OCI-M1 (cell line): ENCODE data around the gene EMILIN1.
A peak's percentile ranks its signal among the peaks of the same experiment; 100 is the strongest.
"Not testable (repeated sequence)": the region's sequence is repeated elsewhere in the genome, so short reads cannot be mapped to it uniquely, and the experiment has no call there.

ENCODE experiments used
- DNase-seq: peaks from one replicate; lab custom pipeline; 2025; lab: John Stamatoyannopoulos, UW

Gene EMILIN1

DNA sequence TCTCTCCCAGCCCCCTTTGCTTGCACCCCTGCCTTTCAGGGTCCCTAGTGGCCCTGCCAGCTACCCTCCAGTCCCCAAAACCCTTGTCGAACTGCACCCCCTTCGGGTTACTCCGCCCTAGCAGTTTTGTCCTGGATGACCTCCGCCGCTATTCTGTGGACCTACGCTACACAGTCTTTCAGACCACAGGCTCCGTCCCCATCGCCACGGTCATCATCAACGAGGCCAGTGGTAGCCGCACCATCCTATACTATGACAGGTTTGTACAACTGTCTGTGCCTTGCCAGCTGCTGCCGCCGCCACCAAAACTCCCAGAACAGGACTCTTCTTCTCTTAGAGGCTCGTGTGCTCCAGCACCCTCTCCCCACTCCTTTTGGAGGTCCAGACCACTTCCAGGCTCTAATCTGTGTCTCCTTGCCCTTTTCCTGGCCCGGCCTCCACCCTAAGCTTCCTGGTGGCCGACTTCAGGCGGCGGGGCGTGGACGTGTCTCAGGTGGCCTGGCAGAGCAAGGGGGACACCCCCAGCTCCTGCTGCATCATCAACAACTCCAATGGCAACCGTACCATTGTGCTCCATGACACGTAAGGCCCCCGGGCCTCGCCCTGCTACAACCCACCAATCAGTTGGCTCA is 16.1 kb downstream of the EMILIN1 start:
- DNase-seq: no peak

DNA sequence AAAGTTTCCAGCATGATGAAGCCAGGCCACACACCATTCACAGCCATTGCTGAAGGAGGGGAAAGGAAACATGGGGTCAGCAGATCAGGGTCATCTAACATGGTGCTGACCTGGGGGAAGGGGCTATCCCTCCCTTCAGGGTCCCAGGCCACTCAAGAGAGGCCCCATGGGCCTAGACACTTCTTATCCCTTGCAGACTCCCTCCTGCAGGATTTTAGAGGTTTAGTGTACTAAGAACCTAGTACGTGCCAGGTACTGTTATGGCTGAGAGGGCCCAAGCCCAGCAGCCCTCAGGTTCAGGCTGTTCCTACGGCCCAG is 17.0 kb downstream of the EMILIN1 start:
- no peak for DNase-seq

DNA sequence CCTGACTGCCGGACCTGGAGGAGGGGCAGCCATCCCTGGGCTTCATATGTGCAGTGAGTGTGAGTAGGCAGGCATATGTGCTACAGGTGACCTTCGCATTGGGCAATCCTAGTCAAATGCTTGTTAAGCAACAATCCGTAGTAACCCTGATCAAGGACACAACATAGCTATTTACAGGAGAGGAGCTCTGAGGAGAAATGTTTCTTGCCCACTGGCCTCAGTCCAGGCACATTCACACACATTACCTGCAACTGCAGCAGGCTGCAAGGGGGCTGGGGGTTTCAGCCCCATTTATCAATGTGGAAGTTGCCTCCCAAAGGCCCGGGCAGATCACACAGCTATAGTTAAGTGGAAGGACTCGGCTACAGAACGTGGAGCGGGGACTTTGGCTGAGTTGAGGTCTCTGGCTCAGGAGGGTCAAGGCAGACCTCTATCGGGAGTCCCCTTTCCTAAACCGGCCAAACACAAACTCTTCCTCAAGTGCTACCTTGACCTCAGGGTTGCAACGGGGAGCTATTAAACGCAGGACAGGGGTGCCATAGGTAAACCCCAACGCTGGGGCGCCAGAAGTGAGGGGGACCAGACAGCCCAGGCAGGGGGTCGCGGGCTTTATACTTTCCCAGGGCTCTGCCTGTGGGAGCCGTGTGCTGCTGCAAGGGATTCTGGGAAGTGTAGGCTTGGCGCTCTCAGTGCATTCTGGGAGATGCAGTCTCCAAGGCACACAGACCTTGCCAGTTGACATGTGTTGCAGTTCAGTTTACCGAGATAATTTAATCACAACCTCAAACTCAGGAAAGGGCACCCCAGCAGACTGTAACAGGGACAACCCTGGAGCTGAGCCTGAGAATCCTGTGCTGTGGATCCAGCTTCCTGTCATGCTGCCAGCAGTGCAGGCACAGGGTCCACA is 17.6 kb downstream of the EMILIN1 start:
- DNase-seq: peak; percentile 76

DNA sequence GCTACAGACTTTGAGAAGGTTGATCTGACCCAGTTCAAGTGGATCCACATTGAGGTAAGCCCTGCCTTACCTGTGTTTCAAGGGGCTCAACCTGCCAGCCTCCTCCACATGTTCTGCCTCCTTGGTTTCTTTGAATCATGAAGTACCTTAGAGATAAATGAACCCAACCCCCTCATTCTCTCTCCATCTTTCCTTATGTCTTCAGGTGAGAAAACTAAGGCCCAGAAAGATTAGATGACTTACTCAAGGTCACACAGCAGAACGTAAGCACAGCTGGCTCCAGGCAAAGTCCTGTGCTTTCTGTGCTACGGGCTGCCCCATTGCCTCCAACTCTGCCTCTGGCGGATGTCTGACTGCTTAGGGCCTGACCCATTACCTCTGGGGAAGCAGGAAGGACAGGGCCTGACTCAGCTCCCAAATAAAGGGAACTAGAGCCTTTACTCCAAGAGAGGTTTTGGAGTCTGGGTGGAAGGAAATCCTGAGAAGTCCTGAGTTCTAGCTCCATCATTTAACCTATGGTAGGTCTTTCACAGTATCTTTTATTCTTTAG is 18.4 kb downstream of the EMILIN1 start:
- no peak for DNase-seq

DNA sequence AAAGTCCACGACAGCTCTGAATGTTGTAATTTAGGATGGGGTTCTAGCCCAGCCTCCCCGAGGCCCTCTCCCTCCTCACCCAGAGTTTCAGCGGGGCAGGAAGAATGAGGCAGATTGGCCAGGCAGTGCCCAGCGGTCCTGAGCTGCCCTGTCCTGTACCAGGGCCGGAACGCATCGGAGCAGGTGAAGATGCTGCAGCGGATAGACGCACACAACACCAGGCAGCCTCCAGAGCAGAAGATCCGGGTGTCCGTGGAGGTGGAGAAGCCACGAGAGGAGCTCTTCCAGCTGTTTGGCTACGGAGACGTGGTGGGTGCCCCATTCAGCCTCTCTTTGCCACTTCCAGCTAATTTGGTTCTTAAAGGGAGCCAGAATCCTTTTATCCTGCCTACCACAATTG is 18.9 kb downstream of the EMILIN1 start:
- DNase-seq: no peak

DNA sequence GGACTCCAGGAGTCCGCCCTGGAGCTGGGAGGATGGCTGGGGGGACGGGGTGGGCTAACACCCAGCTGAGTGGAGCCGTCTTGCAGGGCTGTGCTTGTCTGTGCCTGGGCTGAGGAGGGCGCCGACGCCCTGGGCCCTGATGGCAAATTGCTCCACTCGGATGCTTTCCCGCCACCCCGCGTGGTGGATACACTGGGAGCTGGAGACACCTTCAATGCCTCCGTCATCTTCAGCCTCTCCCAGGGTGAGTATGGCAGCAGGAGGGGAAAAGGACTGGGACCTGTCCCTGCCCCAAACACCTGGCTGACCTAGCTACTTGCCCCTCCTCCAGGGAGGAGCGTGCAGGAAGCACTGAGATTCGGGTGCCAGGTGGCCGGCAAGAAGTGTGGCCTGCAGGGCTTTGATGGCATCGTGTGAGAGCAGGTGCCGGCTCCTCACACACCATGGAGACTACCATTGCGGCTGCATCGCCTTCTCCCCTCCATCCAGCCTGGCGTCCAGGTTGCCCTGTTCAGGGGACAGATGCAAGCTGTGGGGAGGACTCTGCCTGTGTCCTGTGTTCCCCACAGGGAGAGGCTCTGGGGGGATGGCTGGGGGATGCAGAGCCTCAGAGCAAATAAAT is 21.0 kb downstream of the EMILIN1 start:
- DNase-seq: no peak

DNA sequence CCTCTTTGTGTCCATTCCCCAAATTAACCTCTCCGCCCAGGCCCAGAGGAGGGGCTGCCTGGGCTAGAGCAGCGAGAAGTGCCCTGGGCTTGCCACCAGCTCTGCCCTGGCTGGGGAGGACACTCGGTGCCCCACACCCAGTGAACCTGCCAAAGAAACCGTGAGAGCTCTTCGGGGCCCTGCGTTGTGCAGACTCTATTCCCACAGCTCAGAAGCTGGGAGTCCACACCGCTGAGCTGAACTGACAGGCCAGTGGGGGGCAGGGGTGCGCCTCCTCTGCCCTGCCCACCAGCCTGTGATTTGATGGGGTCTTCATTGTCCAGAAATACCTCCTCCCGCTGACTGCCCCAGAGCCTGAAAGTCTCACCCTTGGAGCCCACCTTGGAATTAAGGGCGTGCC is 21.6 kb downstream of the EMILIN1 start:
- DNase-seq: no peak

DNA sequence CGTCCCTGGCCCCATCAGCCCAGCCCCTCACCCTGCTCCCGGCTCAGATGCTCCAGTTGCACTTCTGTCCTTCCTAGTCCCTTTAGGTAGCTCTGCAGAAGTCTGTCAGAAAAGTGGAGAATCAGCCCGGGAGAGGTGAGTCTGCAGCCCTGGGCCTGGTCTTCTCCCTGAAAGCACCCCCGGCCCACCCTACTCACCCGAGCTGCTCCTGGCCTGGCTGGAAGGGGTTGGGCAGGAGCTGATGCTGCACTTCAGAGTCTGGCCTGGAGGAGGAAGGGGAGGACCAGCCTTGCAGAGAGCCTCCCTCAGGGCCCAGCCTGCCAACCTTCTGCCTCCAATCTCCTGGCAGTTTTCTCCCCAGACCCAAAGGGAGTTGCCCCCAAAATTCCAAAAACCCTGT is 23.9 kb downstream of the EMILIN1 start:
- no peak for DNase-seq

DNA sequence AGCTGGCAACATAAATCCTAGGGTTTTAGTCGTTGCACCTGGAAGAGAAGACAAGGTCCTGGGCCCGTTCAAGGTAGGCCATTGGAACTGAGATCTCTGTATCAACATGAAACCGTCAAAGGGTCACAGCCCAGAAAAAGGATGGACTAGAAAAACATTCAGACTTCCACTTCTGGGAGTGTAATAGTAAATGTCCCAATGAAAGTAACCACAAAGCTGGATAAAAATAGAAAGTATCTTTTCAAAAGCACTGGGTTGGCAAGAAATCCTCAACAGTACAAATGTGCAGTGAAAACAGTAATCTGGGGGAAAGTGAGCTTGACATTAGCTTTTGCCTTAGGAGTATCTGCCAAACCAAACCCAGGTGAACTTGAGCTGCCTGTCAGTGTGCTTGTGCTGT is 27.6 kb downstream of the EMILIN1 start:
- no peak for DNase-seq

DNA sequence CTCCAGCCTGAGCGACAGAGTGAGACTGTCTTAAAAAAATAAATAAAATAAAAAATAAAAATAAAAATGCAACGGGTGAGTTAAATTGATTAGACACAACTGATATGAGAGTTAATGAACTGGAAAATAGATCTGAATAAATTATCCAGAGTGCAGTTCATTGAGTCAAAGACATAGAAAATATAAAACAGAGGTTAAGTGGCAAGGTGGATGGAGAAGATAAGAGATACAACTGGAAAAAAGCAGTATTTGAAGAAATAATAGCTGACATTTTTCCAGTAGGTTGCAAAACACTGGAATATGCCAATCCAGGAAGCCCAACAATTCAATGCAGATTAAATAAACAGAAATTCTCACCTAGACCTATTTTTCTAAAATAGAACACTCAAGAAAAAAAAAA is 29.8 kb downstream of the EMILIN1 start:
- DNase-seq: no peak

DNA sequence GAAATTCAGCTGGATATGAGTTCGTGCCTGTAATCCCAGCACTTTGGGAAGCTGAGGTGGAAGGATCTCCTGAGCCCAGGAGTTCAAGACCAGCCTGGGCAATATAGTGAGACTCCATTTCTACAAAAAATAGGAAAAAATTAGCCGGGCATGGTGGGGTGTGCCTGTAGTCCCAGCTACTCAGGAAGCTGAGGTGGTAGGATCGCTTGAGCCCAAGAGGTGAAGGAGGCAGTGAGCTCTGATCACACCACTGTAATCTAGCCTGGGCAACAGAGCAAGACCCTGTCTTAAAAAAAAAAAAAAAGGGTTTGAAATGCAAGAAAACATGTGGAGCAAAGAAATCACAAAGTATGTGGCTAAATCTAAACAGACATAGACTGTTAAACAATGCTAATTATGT is 30.7 kb downstream of the EMILIN1 start:
- no peak for DNase-seq

DNA sequence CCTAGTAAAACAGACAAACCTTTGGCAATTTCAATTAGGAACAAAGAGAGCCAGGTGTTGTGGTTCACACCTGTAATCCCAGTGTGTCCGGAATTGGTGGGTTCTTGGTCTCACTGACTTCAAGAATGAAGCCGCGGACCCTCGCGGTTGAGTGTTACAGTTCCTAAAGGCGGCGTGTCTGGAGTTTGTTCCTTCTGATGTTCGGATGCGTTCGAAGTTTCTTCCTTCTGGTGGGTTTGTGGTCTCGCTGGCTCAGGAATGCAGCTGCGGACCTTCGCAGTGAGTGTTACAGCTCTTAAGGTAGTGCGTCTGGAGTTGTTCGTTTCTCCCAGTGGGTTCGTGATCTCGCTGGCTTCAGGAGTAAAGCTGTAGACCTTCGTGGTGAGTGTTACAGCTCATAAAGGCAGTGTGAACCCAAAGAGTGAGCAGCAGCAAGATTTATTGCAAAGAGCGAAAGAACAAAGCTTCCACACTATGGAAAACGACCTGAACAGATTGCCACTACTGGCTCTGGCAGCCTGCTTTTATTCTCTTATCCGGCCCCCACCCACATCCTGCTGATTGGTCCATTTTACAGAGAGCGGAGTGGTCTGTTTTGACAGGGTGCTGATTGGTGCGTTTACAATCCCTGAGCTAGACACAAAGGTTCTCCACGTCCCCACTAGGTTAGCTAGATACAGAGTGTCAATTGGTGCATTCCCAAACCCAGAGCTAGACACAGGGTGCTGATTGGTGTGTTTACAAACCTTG is 32.4 kb downstream of the EMILIN1 start:
- DNase-seq: not testable (repeated sequence)

DNA sequence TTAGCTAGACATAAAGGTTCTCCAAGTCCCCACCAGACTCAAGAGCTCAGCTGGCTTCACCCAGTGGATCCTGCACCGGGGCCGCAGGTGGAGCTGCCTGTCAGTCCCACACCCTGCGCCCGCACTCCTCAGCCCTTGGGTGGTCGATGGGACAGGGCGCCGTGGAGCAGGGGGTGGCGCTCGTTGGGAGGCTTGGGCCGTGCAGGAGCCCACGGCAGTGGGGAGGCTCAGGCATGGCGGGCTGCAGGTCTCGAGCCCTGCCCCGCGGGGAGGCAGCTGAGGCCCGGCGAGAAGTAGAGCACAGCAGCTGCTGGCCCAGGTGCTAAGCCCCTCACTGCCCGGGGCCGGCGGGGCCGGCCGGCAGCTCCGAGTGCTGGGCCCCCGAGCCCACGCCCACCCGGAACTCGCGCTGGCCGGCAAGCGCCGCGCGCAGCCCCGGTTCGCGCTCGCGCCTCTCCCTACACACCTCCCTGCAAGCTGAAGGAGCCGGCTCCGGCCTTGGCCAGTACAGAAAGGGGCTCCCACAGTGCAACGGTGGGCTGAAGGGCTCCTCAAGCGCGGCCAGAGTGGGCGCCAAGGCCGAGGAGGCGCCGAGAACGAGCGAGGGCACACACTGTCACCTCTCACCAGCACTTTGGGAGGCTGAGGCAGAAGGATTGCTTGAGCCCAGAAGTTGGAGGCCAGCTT is 33.1 kb downstream of the EMILIN1 start:
- DNase-seq: not testable (repeated sequence)

DNA sequence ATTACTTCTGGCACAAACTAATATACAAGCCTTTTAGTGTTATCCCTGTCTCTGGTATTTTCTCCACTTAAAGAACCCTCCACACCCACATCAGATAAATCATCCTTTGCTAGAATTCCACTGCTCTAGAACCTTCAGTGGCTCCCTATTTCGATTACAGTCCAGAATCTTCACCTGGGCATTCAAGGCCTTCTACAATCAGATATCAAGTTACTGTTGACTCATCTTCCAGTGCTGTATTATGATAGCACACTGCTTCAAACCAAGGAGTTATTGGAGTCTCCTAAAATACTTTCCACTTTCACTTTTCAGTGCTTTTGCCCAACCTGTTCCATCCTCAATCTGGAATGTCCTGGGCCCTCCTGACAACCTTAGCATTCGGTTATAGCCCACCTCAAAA is 37.1 kb downstream of the EMILIN1 start:
- DNase-seq: peak; percentile 19

DNA sequence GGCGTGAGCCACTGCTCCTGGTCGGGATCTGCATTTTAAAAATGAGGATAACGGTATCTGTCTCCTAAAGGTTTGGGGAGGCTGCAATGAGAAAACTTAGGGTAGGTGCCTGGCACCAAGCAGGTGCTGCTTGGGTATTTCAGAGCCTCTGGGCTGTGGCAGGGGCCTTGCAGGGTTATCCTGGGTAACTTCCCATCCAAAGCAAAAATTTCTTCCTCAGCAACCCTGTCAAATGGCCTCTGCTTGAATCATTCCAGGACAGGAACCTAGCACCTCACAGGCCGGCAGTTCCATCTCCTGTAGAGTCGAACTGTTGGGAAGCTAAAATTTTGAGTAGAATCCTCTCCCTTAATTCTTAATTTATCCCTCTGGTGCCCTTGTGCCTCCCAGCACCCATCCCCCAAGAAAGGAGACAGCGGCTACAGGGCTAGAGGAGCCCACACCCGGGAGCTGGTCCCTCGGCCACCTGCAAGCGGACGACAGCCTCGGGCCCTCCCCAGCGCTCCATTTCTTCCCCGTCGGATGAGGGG is 39.6 kb downstream of the EMILIN1 start:
- no peak for DNase-seq

DNA sequence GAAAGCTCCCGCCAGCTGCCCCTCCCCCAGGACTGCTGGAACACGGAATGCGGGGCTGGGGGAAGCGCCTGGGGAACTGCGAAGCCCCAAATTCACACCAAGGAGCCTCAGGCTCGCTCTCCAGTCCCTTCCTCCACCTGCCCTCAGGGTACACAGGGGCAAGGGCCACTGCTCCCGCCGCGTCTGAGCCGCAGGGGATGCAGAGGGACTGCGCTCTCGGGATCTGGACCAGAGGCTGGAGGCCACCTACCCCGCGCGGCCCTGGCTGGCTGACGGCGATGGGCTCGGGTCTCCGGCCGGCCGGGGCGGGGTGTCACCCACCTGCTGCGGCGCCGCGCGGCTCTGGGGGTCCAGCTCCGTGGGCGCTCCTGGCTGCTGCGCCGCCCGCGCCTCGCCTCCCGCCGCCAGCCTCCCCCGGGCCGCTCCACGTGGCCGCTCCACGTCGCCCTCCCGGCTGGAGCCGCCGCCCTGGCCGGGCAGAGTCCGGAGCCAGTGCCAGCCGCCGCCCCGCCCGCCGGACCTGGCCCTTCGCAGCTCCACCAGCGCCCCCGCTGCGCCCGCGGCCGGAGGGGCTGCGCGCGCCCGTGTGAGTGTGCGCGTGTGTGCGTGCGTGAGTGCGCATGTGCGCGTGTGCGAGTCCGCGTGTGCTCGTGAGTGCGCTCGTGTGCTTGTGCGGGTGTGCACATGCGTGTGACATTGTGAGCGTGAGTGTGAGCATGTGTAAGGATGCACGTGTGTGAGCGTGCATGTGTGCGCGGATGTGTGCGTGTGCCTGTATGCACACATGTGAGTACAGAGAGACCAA is 40.3 kb downstream of the EMILIN1 start, which contains the start of gene CGREF1:
TSS of gene CGREF1 (minus strand) at position 604 of the 805 bp plus-strand sequence. CDS start 14,762 bp downstream, outside the sequence.
- no peak for DNase-seq

DNA sequence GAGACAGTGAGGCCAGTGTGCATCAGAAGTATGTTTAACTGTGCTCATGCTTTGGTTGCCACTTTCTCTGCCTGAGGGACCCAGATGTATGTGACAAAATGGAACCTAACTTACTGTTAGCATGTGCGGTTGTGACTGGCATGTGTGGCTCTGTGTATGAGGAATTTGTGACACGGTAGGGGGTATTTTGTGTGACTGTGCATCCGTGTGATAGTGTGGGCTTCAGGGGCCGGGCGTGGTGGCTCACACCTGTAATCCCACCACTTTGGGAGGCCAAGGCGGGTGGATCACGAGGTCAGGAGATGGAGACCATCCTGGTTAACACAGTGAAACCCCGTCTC is 40.9 kb downstream of the EMILIN1 start:
- DNase-seq: not testable (repeated sequence)

DNA sequence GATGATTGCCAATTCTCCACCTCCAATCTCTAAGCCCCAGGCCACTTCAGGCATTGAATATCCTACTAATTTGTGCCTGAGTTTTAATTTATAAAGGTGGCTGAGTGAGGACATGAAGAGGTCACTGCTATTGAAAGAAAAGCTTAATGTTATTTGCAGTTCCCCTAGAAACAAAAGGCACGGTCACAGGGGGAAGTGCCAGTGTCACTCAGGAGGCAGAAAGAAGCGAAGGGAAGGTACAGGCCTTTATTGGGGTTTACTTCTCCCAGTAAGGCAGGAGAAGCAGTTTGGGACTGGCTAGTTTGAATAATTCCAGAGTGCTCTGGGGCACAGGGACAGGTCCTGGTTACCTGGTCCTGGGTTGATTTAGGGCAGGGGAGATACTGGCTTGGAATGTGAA is 43.5 kb downstream of the EMILIN1 start:
- no peak for DNase-seq

DNA sequence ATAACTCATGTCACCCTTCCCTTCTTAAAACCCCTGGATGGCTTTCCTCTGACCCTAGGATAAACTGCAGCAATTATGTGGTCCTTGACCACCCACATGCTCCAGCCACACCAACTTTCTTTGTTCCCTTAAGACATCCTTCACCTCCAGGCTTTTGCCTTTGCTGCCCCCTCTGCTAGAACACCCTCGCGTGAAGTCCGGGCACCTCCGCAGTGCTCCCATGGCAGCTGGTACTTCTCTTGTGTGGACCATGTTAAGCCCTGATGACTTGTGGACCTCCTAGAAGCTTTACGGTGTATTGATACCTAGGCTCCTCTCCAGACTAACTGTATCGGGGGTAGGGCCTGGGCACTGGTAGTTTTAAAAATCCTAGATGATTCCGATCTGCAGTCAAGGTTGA is 44.4 kb downstream of the EMILIN1 start:
- DNase-seq: no peak
